K562 (cell line): ENCODE measurements around the gene RTF1. TPM values are rescaled to one million over a fixed set of nuclear protein-coding genes. Genes with fewer than 3 reads are reported as not detected.
"Not testable (repeated sequence)": the region's sequence is repeated elsewhere in the genome, so short reads cannot be mapped to it uniquely, and the experiment has no call there.

ENCODE experiments used
- ATAC-seq: fragments of 200-7000 bp; cut with Tn5 transposase; 3 replicates; pipeline ENCODE4 v1.9.1; 2020; ENCODE audit warnings: moderate library complexity
- BruUV-seq: library from RNA; stranded (reverse); fragments of 400-500 nt; replicated peaks from 2 replicates; lab custom pipeline; 2021; lab: Mats Ljungman, UMichigan
- CTCF ChIA-PET: fragments of 300-600 bp; formaldehyde crosslinking; extraction: SDS; loops from one replicate; lab custom pipeline; 2021; ENCODE audit warnings: low intra/inter-chr PET ratio; lab: Yijun Ruan, JAX
- POLR2A ChIA-PET: fragments of 300-600, 350-650 bp; sonication (Branson Sonifier 250); formaldehyde crosslinking; extraction: SDS; loops from one replicate; lab custom pipeline; 2021; ENCODE audit warnings: antibody characterized with exemption, inconsistent platforms; lab: Yijun Ruan, JAX
- DNase-seq, 4 experiments: peaks; one replicate each; pipeline versions ENCODE4 v3.0.0 to v3.0.0-alpha.2; 2011 to 2018; ENCODE audit warnings: low spot score in 3 of 4, mixed read lengths in 3 of 4; ENCODE audit errors: extremely low read depth in 1 of 4
- FAIRE-seq: peaks from 2 replicates; lab custom pipeline; 2011; peaks lifted over from hg19 to GRCh38; lab: Jason Lieb, UNC
- H2AFZ ChIP-seq: 2 replicates; pipeline ENCODE4 v1.6.0; 2011; ENCODE audit warnings: low read depth, low read length, control low read depth, inconsistent platforms
- H3K27ac ChIP-seq: fragments of 200-600 bp; 3 replicates; pipeline ENCODE4 v1.8.0; 2011; ENCODE audit warnings: low read depth, mild to moderate bottlenecking, control low read depth, inconsistent platforms, low read length, moderate library complexity, mixed read lengths; ENCODE audit errors: extremely low read depth
- H3K27me3 ChIP-seq, 2 experiments: fragments of 300-600 bp in 1 of 2; 2 replicates in 1 of 2; 3 replicates in 1 of 2; pipeline versions ENCODE4 v1.6.0 to v1.8.0; 2011; ENCODE audit warnings: inconsistent platforms in 2 of 2, low read length in 2 of 2, mild to moderate bottlenecking in 1 of 2, mixed read lengths in 1 of 2, moderate library complexity in 1 of 2; ENCODE audit not compliant: control insufficient read depth in 2 of 2, insufficient read depth in 2 of 2
- H3K36me3 ChIP-seq: fragments of 300-600 bp; 3 replicates; pipeline ENCODE4 v1.8.0; 2011; ENCODE audit warnings: mild to moderate bottlenecking, low read length, inconsistent platforms; ENCODE audit not compliant: control insufficient read depth, insufficient read depth
- H3K4me1 ChIP-seq, 2 experiments: fragments of 200-600 bp in 1 of 2; replicated peaks in 1 of 2; 2 replicates in 1 of 2; 3 replicates in 1 of 2; pipeline versions ENCODE4 v1.5.1 to v1.8.0; 2011; ENCODE audit warnings: inconsistent platforms in 2 of 2, low read length in 2 of 2, mild to moderate bottlenecking in 1 of 2, mixed read lengths in 1 of 2, moderate library complexity in 1 of 2; ENCODE audit not compliant: control insufficient read depth in 2 of 2, insufficient read depth in 2 of 2
- H3K4me2 ChIP-seq: 2 replicates; pipeline ENCODE4 v1.6.1; 2011; ENCODE audit warnings: low read length, control low read depth, inconsistent platforms, mixed read lengths; ENCODE audit not compliant: insufficient read depth
- H3K4me3 ChIP-seq: fragments of 200-600 bp; sonication (generic), shearing (Covaris generic); 2 replicates; pipeline ENCODE4 v1.5.1; 2016; ENCODE audit warnings: control low read depth, inconsistent platforms
- H3K79me2 ChIP-seq: fragments of 200-600 bp; 3 replicates; pipeline ENCODE4 v1.8.0; 2011; ENCODE audit warnings: low read length, inconsistent platforms; ENCODE audit not compliant: control insufficient read depth, insufficient read depth
- H3K9ac ChIP-seq, 2 experiments: 2 replicates each; pipeline versions ENCODE4 v1.6.0 to v1.6.1; 2011; ENCODE audit warnings: low read depth in 2 of 2, low read length in 2 of 2, control low read depth in 1 of 2, inconsistent platforms in 1 of 2, mild to moderate bottlenecking in 1 of 2, mixed read lengths in 1 of 2; ENCODE audit not compliant: insufficient read depth in 1 of 2
- H3K9me1 ChIP-seq: one replicate; pipeline ENCODE4 v1.6.0; 2011; ENCODE audit warnings: inconsistent platforms, mild to moderate bottlenecking, low read length, moderate library complexity; ENCODE audit not compliant: control insufficient read depth, insufficient read depth
- H3K9me3 ChIP-seq: replicated peaks from 2 replicates; pipeline ENCODE4 v1.5.1; 2011; ENCODE audit warnings: low read depth, low read length, inconsistent platforms; ENCODE audit not compliant: control insufficient read depth, insufficient read depth
- H4K20me1 ChIP-seq: replicated peaks from 2 replicates; pipeline ENCODE4 v1.6.1; 2011; ENCODE audit warnings: low read length, inconsistent platforms, mixed read lengths; ENCODE audit not compliant: control insufficient read depth, insufficient read depth
- CREBBP ChIP-seq: IDR thresholded peaks from one replicate; pipeline ENCODE4 v1.6.1; 2012; ENCODE audit warnings: low read depth, mild to moderate bottlenecking, control low read depth, inconsistent platforms, low read length
- E2F1 ChIP-seq: sonication (generic); formaldehyde crosslinking; IDR thresholded peaks from 2 replicates; pipeline ENCODE4 v1.8.1; 2023; ENCODE audit warnings: mild to moderate bottlenecking, missing genetic modification reagents, moderate library complexity
- E4F1 ChIP-seq: fragments of 250-450 bp; sonication (Bioruptor Pico); IDR thresholded peaks from 2 replicates; pipeline ENCODE4 v1.5.0; 2021; ENCODE audit warnings: mild to moderate bottlenecking, borderline replicate concordance
- MBD2 ChIP-seq: sonication (generic); IDR thresholded peaks from 2 replicates; pipeline ENCODE4 v1.6.1; 2016; ENCODE audit warnings: low read depth, borderline replicate concordance
- NCOA1 ChIP-seq: fragments of 450-650 bp; IDR thresholded peaks from 2 replicates; pipeline ENCODE4 v1.6.1; 2016; ENCODE audit warnings: low read depth
- SMARCC2 ChIP-seq: fragments of 450-650 bp; IDR thresholded peaks from 2 replicates; pipeline ENCODE4 v1.6.1; 2017; ENCODE audit warnings: antibody characterized with exemption, moderate library complexity, mild to moderate bottlenecking, low read depth
- ZMIZ1 ChIP-seq, 2 experiments: fragments of 150-350 bp in 1 of 2; IDR thresholded peaks; 2 replicates each; pipeline ENCODE4 v1.6.1; 2012 to 2016; ENCODE audit warnings: low read depth in 2 of 2, low read length in 2 of 2, mild to moderate bottlenecking in 1 of 2, moderate library complexity in 1 of 2
- ZNF232 ChIP-seq: sonication (generic); formaldehyde crosslinking; IDR thresholded peaks from 2 replicates; pipeline ENCODE4 v1.8.0; 2022; ENCODE audit warnings: mild to moderate bottlenecking, missing genetic modification reagents
- WGBS: fragments of 100-300 bp; shearing (Covaris generic); methylation state at CpG from one replicate; pipeline ENCODE4 v1.1.6; 2016; ENCODE audit warnings: low coverage, mixed read lengths; ENCODE audit not compliant: insufficient coverage; ENCODE audit errors: missing lambda C conversion rate; 5-methylcytosine and 5-hydroxymethylcytosine counted together
- in situ Hi-C: fragments of 300-500 bp; cut with MboI; formaldehyde crosslinking; loops from 4 replicates; pipeline ENCODE4 v1.15.0; 2018; ENCODE audit warnings: inconsistent platforms, mixed read lengths
- intact Hi-C: fragments of 100-400 bp; cut with micrococcal nuclease; formaldehyde crosslinking; loops from 2 replicates; pipeline ENCODE4 v1.14.2; 2022
- polyA plus RNA-seq, 8 experiments: library from polyadenylated mRNA; depleted of rRNA in 4 of 8; stranded (reverse) in 5 of 8; unstranded in 3 of 8; fragments of >200 nt; fragmentation: Nextera tagmentation in 2 of 8; fragmentation: Illumina TruSeq in 1 of 8; extraction: Ambion mirVana in 2 of 8; extraction: Trizol in 1 of 8; gene quantifications; 2 replicates each; pipeline versions ENCODE4 v1.2.1 to v1.2.3, GENCODE V29; 2011 to 2014; ENCODE audit warnings: inconsistent platforms in 1 of 8, missing spikeins in 1 of 8
- total RNA-seq, 7 experiments: library from RNA; depleted of rRNA in 6 of 7; stranded (reverse); fragments of >200 nt in 6 of 7; fragmentation: Illumina TruSeq in 2 of 7; extraction: Trizol in 2 of 7; gene quantifications; 2 replicates each; pipeline versions ENCODE4 v1.2.1 to v1.2.3, GENCODE V29; 2011 to 2021; ENCODE audit warnings: low replicate concordance in 1 of 7

Gene RTF1
- total and polyA plus RNA-seq, 9 of the 15 experiments (the other 6 are each of a cell fraction or from before 2014, with no cell fraction given): 7.6 to 69.5 (median 31.5) TPM

- TF ChIP-seq CREBBP: no peak
- no peak for TF ChIP-seq E2F1 (CRISPR knock-in tag)
- no peak for TF ChIP-seq ZMIZ1 (IDR thresholded peaks at IDR 0.05; ENCODE audit: low read depth in 2 of 2, low read length in 2 of 2)
- no peak for TF ChIP-seq NCOA1
- no peak for TF ChIP-seq ZNF232
- no peak for TF ChIP-seq MBD2
- no peak for TF ChIP-seq E4F1
- TF ChIP-seq SMARCC2: no peak
Observed at GRCh38 chr15:41466711-41467110, 49.8 kb downstream of the RTF1 start (continued).

GRCh38 chr15:41469644-41470043, 52.7 kb downstream of the RTF1 start:
- H3K79me2 ChIP-seq, H3K27ac ChIP-seq, H2AFZ ChIP-seq, DNase-seq, H3K4me2 ChIP-seq, H4K20me1 ChIP-seq, ATAC-seq, H3K4me1 ChIP-seq, BruUV-seq, H3K9me3 ChIP-seq, CTCF ChIA-PET, FAIRE-seq, H3K9ac ChIP-seq, H3K4me3 ChIP-seq, H3K9me1 ChIP-seq, H3K27me3 ChIP-seq: not testable (repeated sequence)
- peaks cover 76% of the 10 kb centered on the region for H3K36me3 ChIP-seq
- POLR2A ChIA-PET: interaction anchor here (0.9 kb wide), 1 partner anchor 9 kb away, joined by 4 read pairs; no protein-coding TSS in a partner anchor
- intact Hi-C loops: loop anchor here (5.0 to 10.0 kb wide), 2 partner anchors 195 to 433 kb away; partner anchors contain the start of gene MGA
- WGBS: 91% methylated on average over 6 of the region's 6 CpGs
- in situ Hi-C loops: loop anchor here (25.0 kb wide), 1 partner anchor 343 kb away; no protein-coding TSS in a partner anchor
